ENCODE results near the gene MZT2B.
"Not testable (repeated sequence)": the region's sequence is repeated elsewhere in the genome, so short reads cannot be mapped to it uniquely, and the experiment has no call there.

GRCh38 chr2:130187859-130188792 is 6.1 kb downstream of the MZT2B start:
- TF ChIP-seq, protein P1, sequence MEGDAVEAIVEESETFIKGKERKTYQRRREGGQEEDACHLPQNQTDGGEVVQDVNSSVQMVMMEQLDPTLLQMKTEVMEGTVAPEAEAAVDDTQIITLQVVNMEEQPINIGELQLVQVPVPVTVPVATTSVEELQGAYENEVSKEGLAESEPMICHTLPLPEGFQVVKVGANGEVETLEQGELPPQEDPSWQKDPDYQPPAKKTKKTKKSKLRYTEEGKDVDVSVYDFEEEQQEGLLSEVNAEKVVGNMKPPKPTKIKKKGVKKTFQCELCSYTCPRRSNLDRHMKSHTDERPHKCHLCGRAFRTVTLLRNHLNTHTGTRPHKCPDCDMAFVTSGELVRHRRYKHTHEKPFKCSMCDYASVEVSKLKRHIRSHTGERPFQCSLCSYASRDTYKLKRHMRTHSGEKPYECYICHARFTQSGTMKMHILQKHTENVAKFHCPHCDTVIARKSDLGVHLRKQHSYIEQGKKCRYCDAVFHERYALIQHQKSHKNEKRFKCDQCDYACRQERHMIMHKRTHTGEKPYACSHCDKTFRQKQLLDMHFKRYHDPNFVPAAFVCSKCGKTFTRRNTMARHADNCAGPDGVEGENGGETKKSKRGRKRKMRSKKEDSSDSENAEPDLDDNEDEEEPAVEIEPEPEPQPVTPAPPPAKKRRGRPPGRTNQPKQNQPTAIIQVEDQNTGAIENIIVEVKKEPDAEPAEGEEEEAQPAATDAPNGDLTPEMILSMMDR (conservative IDR thresholded peaks at IDR 0.05; ENCODE audit: low read length) = not testable (repeated sequence)
- not testable (repeated sequence) for TF ChIP-seq EZH2phosphoT487 (IDR thresholded peaks at IDR 0.05; ENCODE audit: borderline replicate concordance, low read depth, low read length)
